VCaP (cell line): ENCODE data around the gene COG5.

Experiments used
- H3K27ac ChIP-seq: fragments of 450-650 bp; 2 replicates; pipeline ENCODE4 v1.5.1; 2017
- CTCF ChIP-seq: fragments of 450-650 bp; conservative IDR thresholded peaks from 2 replicates; pipeline ENCODE4 v1.5.1; 2017; ENCODE audit warnings: mild to moderate bottlenecking, moderate library complexity

Gene COG5

GRCh38 chr7:107591421-107591820 is 27.7 kb upstream of the COG5 start:
- no peak for TF ChIP-seq CTCF
- H3K27ac ChIP-seq, result no peak overlapping the region

DNA sequence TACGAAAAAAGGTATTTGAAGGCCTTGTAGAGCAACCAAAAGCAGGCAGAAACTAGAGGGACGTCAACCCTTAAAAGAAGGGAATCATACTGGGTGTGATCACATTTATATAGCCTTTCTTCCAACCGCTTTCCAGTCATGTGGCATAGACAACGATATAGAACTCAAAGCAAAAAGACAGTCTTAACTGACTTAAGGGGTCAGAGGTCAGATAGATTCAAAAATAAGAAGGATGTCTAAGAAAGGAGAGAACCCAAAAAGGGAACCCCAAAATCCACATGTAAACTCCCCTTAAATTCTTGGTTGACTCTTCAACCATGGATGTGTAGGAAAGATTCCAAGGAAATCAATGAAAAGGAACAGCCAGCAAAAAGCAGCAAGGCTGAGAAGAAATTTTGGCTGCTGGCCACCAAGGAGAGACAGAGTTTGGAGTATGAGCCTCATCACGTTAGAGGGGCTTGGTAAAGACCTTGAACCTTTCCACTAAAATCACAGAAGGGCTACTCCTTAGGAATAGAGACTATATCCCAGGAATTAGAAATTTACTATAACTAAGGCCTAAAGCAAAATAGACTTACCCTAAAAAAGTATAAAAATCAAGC is 24.9 kb upstream of the COG5 start:
- TF ChIP-seq CTCF, result no peak
- H3K27ac ChIP-seq, result no peak overlapping the region

GRCh38 chr7:107584716-107585115 is 21.0 kb upstream of the COG5 start:
- TF ChIP-seq CTCF, result no peak

DNA sequence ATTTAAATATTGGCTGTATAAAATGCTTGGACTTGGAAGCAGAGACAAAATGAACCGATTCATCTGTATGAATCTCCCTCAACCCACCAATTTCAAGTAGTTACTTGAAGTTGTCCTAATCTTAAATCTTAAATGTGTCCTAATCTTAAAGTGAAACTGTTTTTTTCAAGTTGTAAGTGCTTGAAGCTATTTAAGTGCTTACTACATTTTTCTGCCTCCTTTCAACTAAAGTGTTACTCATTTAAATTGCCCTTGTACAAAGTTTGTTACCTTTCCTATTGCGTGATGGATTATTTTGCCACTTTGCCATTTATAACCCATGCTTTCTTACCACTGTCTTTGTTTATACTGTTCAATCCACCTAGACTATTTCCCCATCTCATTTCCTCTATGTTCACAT is 19.2 kb upstream of the COG5 start:
- TF ChIP-seq CTCF, result no peak
- H3K27ac ChIP-seq, result no peak overlapping the region

More at GRCh38 chr7:107584716-107585115, 21.0 kb upstream of the COG5 start:
- H3K27ac ChIP-seq, result no peak overlapping the region

GRCh38 chr7:107581387-107582013 is 17.8 kb upstream of the COG5 start:
- no peak for TF ChIP-seq CTCF

DNA sequence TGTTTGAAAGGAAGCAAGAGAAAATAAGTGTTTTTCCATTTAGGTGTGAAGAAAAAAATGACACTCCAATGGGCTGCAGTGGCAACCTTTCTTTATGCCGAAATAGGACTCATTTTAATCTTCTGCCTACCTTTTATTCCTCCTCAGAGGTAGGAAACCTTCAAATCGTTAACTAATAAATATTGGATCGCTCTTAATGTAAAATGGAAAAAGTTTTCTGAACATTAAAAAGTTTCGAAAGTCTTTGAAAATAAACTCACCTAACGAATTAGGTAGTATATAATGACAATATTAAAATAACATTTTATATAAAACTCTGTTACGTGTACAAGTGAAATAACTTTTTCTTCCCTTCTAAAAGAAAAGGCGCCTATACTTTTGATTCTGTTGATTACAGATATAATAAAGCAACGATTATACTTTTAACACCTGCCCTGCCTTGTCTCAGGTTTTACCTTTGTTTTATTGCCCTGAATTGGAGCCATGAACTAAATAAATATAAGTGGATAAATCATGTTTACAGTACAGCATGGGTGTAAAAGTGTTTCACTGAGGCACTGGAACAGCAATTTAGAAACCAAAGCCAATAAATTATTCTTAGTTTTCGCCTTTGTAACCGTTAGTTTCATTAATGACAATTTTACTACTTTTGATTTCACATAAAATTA is 17.1 kb upstream of the COG5 start:
- peak overlapping the region; percentile 88 for H3K27ac ChIP-seq
- TF ChIP-seq CTCF, result peak; percentile 31

More at GRCh38 chr7:107581387-107582013, 17.8 kb upstream of the COG5 start:
- H3K27ac ChIP-seq, result peak overlapping the region; percentile 88; the same call in 1 of the 2 replicates

DNA sequence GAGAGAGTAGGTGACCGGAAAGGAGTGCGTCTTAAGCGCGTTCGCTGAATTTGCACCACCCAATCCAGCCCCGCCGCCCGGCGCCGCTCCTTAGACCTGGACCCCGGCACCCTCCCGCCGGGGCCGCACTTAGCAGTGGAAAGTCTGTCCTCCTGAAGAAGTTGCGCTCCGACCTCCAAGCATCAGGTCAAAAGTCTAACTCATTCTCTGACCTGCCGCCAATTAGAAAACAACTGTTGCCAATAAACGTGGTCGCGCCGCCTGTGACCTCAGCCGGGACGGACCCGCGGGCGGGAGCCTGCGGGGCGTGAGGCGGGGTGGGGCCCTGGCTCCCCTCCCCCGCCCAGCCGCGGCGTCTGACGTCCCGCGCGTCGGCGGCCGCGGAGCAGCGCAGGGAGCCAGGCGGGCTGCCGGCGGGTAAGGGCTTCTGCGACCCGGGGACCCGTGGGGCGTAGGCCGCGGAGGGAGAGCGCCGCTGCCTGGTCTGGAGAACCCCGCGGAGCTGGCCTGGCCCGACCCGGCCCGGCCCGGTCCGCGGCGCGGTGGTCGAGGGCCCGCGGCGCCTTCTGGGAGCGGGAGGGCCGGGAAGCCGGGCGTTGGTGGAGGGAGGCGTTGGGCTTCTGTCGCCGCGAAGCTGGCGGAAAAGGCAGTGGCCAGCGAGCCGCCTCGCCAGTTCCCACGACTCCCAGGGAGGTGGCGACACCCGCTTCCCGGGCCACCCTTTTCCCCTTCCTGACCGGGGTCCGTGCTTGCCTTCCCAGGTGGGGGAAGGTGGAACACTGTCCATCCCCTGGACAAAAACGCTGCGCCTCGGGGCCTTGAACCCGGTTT is 16.4 kb upstream of the COG5 start, which contains the start of gene BCAP29:
TSS of gene BCAP29 (plus strand) at position 362 of the 831 bp plus-strand sequence. CDS start 527 bp downstream, outside the sequence.
- peak; percentile 72 for TF ChIP-seq CTCF

More for the DNA sequence above, 16.4 kb upstream of the COG5 start, which contains the start of gene BCAP29:
- H3K27ac ChIP-seq, result peak within 1 kb of the TSS; percentile 88
